BLaER1 (cell line): ENCODE data around the gene IVL.

Source experiments
- H3K27ac ChIP-seq: shearing (Covaris generic); formaldehyde crosslinking; 2 replicates; pipeline ENCODE4 v1.8.1; 2022
- H3K27me3 ChIP-seq: shearing (Covaris generic); formaldehyde crosslinking; 2 replicates; pipeline ENCODE4 v1.8.1; 2022
- H3K36me3 ChIP-seq: shearing (Covaris generic); formaldehyde crosslinking; 2 replicates; pipeline ENCODE4 v1.8.1; 2022
- H3K4me1 ChIP-seq: shearing (Covaris generic); formaldehyde crosslinking; 2 replicates; pipeline ENCODE4 v1.8.1; 2022
- H3K4me2 ChIP-seq: shearing (Covaris generic); formaldehyde crosslinking; 2 replicates; pipeline ENCODE4 v1.8.1; 2022
- H3K4me3 ChIP-seq: shearing (Covaris generic); formaldehyde crosslinking; 2 replicates; pipeline ENCODE4 v1.8.1; 2022
- H3K9ac ChIP-seq: shearing (Covaris generic); formaldehyde crosslinking; 2 replicates; pipeline ENCODE4 v1.8.1; 2022
- H3K9me3 ChIP-seq: shearing (Covaris generic); formaldehyde crosslinking; 2 replicates; pipeline ENCODE4 v1.8.1; 2022
- H4K20me1 ChIP-seq: shearing (Covaris generic); formaldehyde crosslinking; 2 replicates; pipeline ENCODE4 v1.8.1; 2022
- Cebpa-rat ChIP-seq: shearing (Covaris generic); IDR thresholded peaks from 2 replicates; pipeline ENCODE4 v1.8.1; 2022

IVL gene, protein sequence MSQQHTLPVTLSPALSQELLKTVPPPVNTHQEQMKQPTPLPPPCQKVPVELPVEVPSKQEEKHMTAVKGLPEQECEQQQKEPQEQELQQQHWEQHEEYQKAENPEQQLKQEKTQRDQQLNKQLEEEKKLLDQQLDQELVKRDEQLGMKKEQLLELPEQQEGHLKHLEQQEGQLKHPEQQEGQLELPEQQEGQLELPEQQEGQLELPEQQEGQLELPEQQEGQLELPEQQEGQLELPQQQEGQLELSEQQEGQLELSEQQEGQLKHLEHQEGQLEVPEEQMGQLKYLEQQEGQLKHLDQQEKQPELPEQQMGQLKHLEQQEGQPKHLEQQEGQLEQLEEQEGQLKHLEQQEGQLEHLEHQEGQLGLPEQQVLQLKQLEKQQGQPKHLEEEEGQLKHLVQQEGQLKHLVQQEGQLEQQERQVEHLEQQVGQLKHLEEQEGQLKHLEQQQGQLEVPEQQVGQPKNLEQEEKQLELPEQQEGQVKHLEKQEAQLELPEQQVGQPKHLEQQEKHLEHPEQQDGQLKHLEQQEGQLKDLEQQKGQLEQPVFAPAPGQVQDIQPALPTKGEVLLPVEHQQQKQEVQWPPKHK

DNA sequence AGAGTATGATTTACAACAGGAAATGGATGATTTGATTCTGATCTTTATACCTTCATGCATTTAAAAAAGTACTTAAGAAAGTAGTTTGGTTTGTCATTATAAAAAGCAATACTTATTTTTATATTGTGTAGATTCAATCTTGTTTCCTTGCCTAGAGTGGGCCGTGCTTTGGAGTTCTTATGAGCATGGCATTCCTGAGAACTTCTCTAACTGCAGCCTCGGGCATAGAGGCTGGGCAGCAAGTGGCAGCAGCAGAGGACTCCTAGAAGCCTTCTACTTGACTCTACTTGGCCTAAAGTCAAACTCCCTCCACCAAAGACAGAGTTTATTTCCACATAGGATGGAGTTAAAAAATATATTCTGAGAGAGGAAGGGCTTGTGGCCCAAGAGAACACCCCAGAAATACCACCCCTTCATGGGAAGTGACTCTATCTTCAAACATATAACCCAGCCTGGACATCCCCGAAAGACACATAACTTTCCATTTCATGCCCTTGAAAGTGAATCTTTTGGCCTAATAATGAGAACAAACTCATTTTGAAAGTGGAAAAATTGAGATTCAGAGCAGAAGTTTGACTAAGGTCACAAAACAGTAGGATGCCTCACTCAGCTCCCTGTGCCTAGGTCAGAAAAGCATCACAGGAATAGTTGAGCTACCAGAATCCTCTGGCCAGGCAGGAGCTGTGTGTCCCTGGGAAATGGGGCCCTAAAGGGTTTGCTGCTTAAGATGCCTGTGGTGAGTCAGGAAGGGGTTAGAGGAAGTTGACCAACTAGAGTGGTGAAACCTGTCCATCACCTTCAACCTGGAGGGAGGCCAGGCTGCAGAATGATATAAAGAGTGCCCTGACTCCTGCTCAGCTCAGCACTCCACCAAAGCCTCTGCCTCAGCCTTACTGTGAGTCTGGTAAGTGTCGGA is at the start of gene IVL:
Gene IVL (plus strand): TSS at position 861 of the 916 bp plus-strand sequence. CDS start 1,252 bp downstream, outside the sequence.
- no peak for TF ChIP-seq Cebpa-rat
- no peak within 1 kb of the TSS for H3K4me3 ChIP-seq
- no peaks in the 10 kb centered on the region for H4K20me1 ChIP-seq
- H3K9me3 ChIP-seq: peaks cover 4% of the 10 kb centered on the region; the same call in 1 of the 2 replicates
- no peaks in the 10 kb centered on the region for H3K36me3 ChIP-seq
- no peaks in the 10 kb centered on the region for H3K27me3 ChIP-seq
- H3K9ac ChIP-seq: no peak within 1 kb of the TSS
- H3K4me1 ChIP-seq: no peaks in the 10 kb centered on the region
- H3K4me2 ChIP-seq: no peak within 1 kb of the TSS
- H3K27ac ChIP-seq: no peak within 1 kb of the TSS

DNA sequence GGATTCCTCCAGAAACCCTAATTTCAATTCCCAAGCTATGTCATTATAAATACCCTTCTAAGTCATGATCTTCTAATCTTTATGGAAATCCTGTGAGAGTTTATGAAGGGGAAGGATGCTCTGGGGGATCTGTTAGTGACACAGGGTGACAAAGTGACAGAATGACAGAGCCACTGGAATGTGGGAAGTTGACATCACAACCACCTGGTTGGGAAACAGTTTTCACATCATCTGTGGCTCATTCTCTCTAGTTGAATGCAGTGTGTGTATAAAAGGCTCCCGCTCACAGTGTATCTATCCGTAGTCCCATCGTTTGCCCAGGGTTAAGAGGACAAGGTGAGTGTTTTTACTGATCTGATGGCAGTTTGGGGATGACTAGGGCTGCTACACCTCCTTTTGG is 48.6 kb upstream of the IVL start, which contains the start of gene LCE7A:
Gene LCE7A (plus strand): TSS at position 301 of the 400 bp plus-strand sequence. CDS start 702 bp downstream, outside the sequence.
- Histone ChIP-seq H3K4me3 (no peak within 1 kb of the TSS), H3K27me3 (no peaks in the 10 kb centered on the region), H3K4me2 (no peak within 1 kb of the TSS), H3K36me3 (no peaks in the 10 kb centered on the region), H3K27ac (no peak within 1 kb of the TSS), H3K4me1 (no peaks in the 10 kb centered on the region), H3K9me3 (no peaks in the 10 kb centered on the region), H4K20me1 (no peaks in the 10 kb centered on the region), H3K9ac (no peak within 1 kb of the TSS)
- TF ChIP-seq Cebpa-rat: no peak

DNA sequence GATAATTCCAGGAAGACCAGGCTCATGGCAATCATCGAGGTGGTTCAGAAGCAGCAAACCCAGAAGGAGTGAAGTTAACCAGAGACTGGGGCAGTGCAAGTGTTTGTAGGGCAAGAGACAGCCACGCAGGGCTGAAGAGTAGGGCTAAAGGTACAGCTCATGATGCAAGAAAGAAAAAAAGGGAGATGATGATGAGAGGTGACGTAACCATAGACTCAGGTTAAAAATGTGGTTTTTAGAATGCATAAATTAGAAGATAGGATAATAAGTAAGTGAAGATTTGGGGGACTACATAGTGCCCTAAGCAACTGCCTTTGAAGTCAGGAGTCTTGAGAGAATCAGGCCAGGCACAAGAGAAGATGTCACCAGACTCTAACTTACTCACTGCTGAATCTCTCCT is 48.2 kb upstream of the IVL start:
- no peak for TF ChIP-seq Cebpa-rat
- Histone ChIP-seq H3K27me3 (no peaks in the 10 kb centered on the region), H3K9me3 (no peaks in the 10 kb centered on the region), H3K4me3 (no peak overlapping the region), H3K4me1 (no peaks in the 10 kb centered on the region), H3K4me2 (no peak overlapping the region), H3K36me3 (no peaks in the 10 kb centered on the region), H4K20me1 (no peaks in the 10 kb centered on the region), H3K9ac (no peak overlapping the region), H3K27ac (no peak overlapping the region)

- Histone ChIP-seq H4K20me1 (no peaks in the 10 kb centered on the region), H3K4me3 (no peak overlapping the region), H3K9ac (no peak overlapping the region), H3K27ac (no peak overlapping the region), H3K4me2 (no peak overlapping the region), H3K27me3 (no peaks in the 10 kb centered on the region), H3K9me3 (no peaks in the 10 kb centered on the region), H3K36me3 (no peaks in the 10 kb centered on the region), H3K4me1 (no peaks in the 10 kb centered on the region)
- no peak for TF ChIP-seq Cebpa-rat
Observed at GRCh38 chr1:152861374-152861773, 47.0 kb upstream of the IVL start.

GRCh38 chr1:152864443-152864842 is 43.9 kb upstream of the IVL start:
- no peak for TF ChIP-seq Cebpa-rat

GRCh38 chr1:152866321-152866720 is 42.0 kb upstream of the IVL start:
- no peak overlapping the region for H3K27ac ChIP-seq
- no peak overlapping the region for H3K4me2 ChIP-seq
- no peaks in the 10 kb centered on the region for H3K4me1 ChIP-seq
- H3K27me3 ChIP-seq: no peaks in the 10 kb centered on the region
- H3K4me3 ChIP-seq: no peak overlapping the region
- H3K36me3 ChIP-seq: no peaks in the 10 kb centered on the region
- no peak for TF ChIP-seq Cebpa-rat
- H3K9ac ChIP-seq: no peak overlapping the region
- no peaks in the 10 kb centered on the region for H3K9me3 ChIP-seq
- no peaks in the 10 kb centered on the region for H4K20me1 ChIP-seq

More at GRCh38 chr1:152864443-152864842, 43.9 kb upstream of the IVL start:
- no peak overlapping the region for H3K27ac ChIP-seq
- no peaks in the 10 kb centered on the region for H3K9me3 ChIP-seq
- no peak overlapping the region for H3K4me2 ChIP-seq
- H4K20me1 ChIP-seq: no peaks in the 10 kb centered on the region
- H3K27me3 ChIP-seq: no peaks in the 10 kb centered on the region
- H3K4me3 ChIP-seq: no peak overlapping the region
- no peak overlapping the region for H3K9ac ChIP-seq
- no peaks in the 10 kb centered on the region for H3K4me1 ChIP-seq
- no peaks in the 10 kb centered on the region for H3K36me3 ChIP-seq

GRCh38 chr1:152869808-152870419 is 38.4 kb upstream of the IVL start:
- H3K9ac ChIP-seq: no peak overlapping the region
- no peaks in the 10 kb centered on the region for H3K4me1 ChIP-seq
- no peaks in the 10 kb centered on the region for H4K20me1 ChIP-seq
- H3K27ac ChIP-seq: no peak overlapping the region
- H3K9me3 ChIP-seq: no peaks in the 10 kb centered on the region
- no peak overlapping the region for H3K4me3 ChIP-seq
- no peak for TF ChIP-seq Cebpa-rat
- H3K4me2 ChIP-seq: no peak overlapping the region
- H3K36me3 ChIP-seq: no peaks in the 10 kb centered on the region
- H3K27me3 ChIP-seq: no peaks in the 10 kb centered on the region

GRCh38 chr1:152870831-152871730 is 37.3 kb upstream of the IVL start:
- Histone ChIP-seq H3K4me3 (no peak overlapping the region), H3K4me1 (no peaks in the 10 kb centered on the region), H3K27ac (no peak overlapping the region), H3K9me3 (no peaks in the 10 kb centered on the region), H3K4me2 (no peak overlapping the region), H3K36me3 (no peaks in the 10 kb centered on the region), H3K9ac (no peak overlapping the region), H4K20me1 (no peaks in the 10 kb centered on the region), H3K27me3 (no peaks in the 10 kb centered on the region)
- TF ChIP-seq Cebpa-rat: no peak
